GM19351 (cell line): ENCODE results near the gene CYRIA.

ENCODE experiments used
- ATAC-seq: cut with Tn5 transposase; IDR thresholded peaks from one replicate; pipeline ENCODE4 v1.9.1; 2021; ENCODE audit warnings: mild to moderate bottlenecking, moderate library complexity; ENCODE audit not compliant: unreplicated experiment

CYRIA gene

GRCh38 chr2:16671760-16672159 is 6.1 kb upstream of the CYRIA start:
- no peak for ATAC-seq

GRCh38 chr2:16669388-16669787 is 3.8 kb upstream of the CYRIA start:
- ATAC-seq = no peak

- peak; percentile 18 for ATAC-seq
These were observed 791 bp upstream of the CYRIA start for GRCh38 chr2:16666449-16666801.

DNA sequence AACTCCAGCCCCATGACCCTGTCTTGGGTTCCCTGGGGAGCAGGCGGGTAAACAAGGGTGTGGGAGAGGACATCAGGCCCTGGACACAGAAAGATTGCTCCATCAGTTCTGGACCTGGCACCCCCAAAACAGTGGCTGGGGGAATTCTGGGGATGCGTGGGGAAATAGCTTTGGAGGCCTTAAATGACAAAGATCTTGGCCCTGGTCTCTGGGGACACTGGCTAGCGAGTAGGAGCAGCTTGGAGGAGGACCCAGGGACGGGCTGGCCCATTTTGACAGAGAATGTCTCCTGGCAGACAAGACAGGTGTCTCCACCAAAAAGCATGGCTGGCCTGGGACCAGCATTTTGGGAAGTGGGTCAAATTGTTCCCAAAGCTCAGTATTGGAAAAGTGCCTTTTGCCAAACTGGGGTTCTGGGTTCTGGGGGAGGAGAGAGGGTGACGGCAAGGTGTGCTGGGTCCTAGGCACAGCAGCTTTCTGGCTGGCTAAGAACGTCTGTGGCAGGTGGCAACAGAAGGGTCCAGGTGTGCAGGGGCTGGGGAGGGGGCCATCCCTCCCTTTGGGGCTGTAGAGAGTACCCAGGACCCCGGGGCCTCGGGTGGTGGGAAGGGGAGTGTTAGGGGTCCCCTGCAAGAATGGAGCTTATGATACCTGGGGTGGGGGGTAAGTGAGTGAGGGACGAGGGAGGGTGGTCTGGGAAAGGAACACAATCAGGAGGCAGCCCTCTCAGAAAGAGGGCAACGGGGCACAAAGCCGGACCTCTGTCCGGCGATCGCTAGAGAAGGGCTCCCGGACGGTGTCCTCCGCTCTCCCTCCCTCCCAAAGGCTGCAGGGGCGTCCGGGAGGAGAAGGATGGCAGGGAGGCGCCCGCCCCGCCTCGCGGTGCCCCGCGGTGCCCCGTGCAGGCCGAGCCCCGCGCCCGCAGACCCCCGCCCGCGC is 556 bp downstream of the CYRIA start:
- ATAC-seq = peak; percentile 6

- peak; percentile 40 for ATAC-seq
These were observed 1.4 kb downstream of the CYRIA start for GRCh38 chr2:16664052-16664731.

- no peak for ATAC-seq
These were observed 2.3 kb downstream of the CYRIA start for GRCh38 chr2:16663121-16663905.

DNA sequence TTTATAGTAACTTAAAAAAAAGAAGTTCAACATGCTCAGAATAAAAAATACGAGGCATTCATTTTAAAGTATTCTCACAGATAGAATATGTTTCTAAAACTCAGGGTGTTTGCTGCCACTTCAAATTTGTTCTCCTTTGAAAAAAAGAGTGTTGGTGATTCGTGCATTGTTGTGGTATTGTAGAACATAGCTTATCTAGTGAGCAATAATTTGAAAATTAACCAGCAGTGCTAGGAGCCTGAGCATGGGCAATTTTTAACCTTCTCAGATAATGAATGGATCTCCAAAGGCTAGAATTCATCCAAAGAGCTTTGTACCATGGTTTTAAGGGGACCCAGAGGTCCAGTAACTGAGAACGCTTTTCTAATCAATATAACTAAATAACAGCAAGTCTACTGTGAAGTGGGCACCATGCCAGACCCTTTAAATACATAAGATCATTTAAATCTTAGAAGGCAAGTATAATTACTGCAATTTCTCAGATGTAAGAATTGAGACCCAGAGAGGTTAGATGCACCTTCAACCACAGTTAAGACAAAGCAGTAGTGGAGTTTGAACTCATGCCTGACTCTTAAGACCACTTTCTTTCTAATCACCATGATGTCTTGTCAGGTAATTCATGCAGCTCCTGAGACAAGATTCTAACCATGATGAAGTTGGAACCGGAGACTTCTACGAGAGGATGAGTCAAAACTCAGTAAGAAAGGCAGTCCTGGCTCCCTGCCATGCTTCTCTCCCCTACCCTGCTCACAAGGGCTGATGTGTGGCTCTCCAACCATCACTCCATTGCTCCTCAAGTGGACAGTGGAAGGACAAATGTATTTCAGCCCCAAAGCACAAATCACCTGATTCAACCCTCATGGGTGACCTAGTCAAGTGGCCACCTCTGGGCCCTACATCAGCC is 3.4 kb downstream of the CYRIA start:
- no peak for ATAC-seq

DNA sequence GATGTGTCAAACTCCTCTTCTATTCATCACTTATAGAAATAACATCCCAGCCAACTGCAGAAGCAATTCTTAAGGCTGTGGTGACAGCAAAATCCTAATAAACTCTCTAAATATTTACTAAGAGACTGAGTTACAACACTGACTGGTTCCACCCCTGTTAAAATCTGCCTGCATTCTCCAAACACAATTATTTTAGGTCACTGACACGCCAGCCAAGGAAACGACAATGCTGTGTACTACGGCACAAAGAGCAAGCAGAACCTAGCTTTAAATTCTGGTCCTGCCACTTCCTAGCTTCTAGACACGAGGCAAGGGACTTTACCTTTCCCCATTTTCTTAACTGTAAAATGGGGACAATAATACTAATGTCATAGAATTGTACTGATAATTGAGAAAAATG is 4.1 kb downstream of the CYRIA start:
- no peak for ATAC-seq

DNA sequence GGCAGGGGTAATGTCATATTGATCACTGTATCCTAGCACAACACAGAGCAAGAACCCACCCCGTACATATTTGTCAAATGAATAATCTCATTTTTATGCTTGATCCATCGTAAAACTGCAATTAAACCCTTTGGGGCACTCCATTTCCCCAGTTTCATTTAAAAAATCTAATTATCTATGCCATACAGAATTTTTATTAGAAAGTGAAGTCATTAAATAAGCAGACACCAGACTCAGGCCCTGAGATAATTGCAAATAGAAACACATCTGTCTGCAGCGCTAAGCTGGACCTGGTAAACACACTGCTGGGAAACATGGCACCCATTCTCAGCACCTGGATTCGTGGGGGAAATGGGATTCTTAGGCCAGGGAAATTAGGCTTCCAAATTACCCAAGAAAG is 5.1 kb downstream of the CYRIA start:
- no peak for ATAC-seq

DNA sequence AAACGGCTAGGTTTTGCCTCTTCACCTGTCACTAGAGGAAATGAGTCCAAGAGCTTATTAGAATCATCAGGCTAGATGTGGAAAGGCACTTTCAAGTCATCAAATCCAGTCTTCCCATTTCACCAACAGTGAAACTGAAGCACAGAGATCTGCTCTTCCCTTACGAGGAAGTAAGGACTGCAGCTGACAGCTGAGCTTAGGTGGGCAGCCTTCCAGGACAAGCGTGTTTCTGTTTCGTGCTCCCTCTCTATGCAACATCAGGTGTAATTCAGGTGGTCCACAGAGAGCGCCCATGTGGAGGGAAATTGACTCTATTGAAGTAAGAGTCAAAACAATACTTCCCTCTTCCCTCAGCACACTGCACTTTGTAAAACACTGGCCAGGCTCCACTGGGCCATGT is 5.5 kb downstream of the CYRIA start:
- ATAC-seq = no peak

GRCh38 chr2:16658076-16658739 is 7.4 kb downstream of the CYRIA start:
- no peak for ATAC-seq

DNA sequence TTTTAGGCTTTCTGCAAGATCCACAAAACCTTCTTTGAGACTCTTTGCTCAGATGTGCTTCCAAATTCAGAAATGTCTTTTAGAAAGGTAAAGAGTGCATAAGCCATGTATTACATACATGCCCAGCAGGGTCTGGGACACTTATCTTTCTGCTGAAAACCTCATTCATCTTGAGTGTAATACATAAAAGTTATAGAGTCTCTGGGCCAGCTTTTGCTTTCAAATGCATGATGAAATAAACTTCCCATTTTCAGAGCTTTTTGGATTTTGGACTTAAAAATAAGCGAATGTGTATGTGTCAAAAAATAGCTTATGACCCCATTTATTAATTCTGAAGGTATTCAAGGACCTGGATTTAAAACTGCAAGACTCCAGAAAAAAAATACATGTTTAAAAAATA is 8.0 kb downstream of the CYRIA start:
- no peak for ATAC-seq

DNA sequence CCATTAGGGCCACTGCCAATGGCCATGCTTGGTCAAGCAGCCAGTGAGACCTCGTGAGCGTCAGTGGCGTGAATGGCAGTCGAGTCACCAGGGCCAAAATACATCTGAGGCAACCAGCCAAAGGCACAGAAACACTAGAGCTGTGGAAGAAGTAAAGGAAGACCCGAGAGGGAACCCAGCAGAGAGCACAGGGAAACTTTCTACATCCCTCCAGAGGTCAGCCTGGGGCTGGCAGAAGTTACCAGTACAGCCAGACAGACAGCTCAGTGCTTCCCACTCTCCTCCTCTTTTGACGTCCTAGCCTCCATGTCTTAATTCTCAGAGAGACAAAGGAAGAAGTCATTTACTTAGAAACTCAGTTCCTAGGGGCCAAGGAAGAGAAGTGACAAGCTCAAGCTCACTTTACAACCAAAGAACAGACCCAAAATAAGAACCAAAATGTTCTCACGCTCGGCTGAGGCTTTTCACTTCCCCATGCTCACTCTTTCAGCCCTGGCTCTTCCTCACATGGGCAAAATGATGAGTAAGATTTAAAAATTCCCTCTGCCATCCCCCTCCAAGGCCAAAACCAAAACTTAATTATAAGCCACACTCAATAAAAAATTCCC is 8.7 kb downstream of the CYRIA start:
- ATAC-seq = peak; percentile 67

DNA sequence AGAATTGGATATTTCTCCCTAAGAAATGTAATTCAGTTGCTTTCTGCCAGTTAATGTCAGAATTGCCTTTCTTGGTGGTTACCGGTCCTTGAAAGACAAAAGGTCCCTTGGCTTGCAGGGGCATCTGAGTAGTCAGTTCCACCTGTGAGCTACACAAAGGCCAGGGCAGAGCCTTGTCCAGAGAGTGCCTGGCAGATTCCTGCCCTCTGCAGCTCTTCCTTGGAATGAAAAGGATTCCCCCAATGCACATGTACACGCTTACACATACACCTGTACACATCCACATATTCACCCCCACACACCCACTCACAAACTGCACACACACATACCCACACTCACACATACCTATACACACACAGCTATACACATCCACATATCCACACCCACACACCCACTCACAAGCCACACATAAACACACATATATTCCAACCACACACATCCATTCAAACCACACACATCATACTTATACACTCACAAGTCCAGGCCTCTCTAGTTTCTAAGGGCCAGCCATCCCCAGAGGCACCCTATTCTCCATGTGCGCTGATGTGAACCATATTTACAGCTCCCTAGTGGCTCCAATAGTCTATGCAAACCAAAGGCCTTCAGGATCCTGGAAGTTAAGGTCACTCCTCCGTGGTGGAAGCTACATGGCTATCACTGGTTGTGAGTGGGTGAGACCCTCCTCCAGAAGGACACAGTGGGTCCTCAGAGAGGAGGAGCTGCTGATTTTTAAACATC is 9.6 kb downstream of the CYRIA start:
- no peak for ATAC-seq

GRCh38 chr2:16655445-16655837 is 10.2 kb downstream of the CYRIA start:
- ATAC-seq = no peak

GRCh38 chr2:16654833-16655444 is 10.7 kb downstream of the CYRIA start:
- ATAC-seq = peak; percentile 30

GRCh38 chr2:16653799-16654198 is 11.8 kb downstream of the CYRIA start:
- ATAC-seq = peak; percentile 50

GRCh38 chr2:16653083-16653375 is 12.6 kb downstream of the CYRIA start:
- ATAC-seq = no peak
